CD4-positive, CD25-positive, alpha-beta regulatory T cell (primary cell): ENCODE data around the gene PLCB4. TPM values are rescaled to one million over a fixed set of nuclear protein-coding genes. Genes with fewer than 3 reads are reported as not detected.

Experiments
- ATAC-seq, 2 donors: fragments of 150-1000 bp; cut with Tn5 transposase; one replicate each; pipeline ENCODE4 v1.10.0; 2021; ENCODE audit warnings: low read depth in 2 of 2, moderate number of reproducible peaks in 2 of 2, moderate library complexity in 1 of 2
- DNase-seq, 3 donors: peaks; one replicate each; pipeline versions ENCODE4 v3.0.0 to v3.0.0-alpha.2; 2012 to 2022; ENCODE audit warnings: mixed read lengths in 1 of 3
- H3K27ac ChIP-seq: one replicate; pipeline ENCODE4 v1.7.0; 2013; ENCODE audit warnings: mild to moderate bottlenecking, low read length; ENCODE audit not compliant: insufficient read depth, poor library complexity, severe bottlenecking
- H3K27me3 ChIP-seq: one replicate; pipeline ENCODE4 v1.7.0; 2013; ENCODE audit warnings: low read length; ENCODE audit not compliant: control insufficient read depth, insufficient read depth
- H3K36me3 ChIP-seq: one replicate; pipeline ENCODE4 v1.7.0; 2013; ENCODE audit warnings: mild to moderate bottlenecking, low read length, moderate library complexity; ENCODE audit not compliant: control insufficient read depth, insufficient read depth
- H3K4me1 ChIP-seq: 2 replicates; pipeline ENCODE4 v1.7.0; 2013; ENCODE audit warnings: mild to moderate bottlenecking, low read length; ENCODE audit not compliant: insufficient read depth, control insufficient read depth, poor library complexity, severe bottlenecking
- H3K4me3 ChIP-seq: one replicate; pipeline ENCODE4 v1.7.0; 2013; ENCODE audit warnings: low read depth, mild to moderate bottlenecking, low read length, moderate library complexity
- H3K9me3 ChIP-seq, 2 experiments: 1 replicate in 1 of 2; 2 replicates in 1 of 2; pipeline ENCODE4 v1.7.0; 2013; ENCODE audit warnings: low read length in 2 of 2, mild to moderate bottlenecking in 1 of 2, moderate library complexity in 1 of 2; ENCODE audit not compliant: control insufficient read depth in 2 of 2
- H3K27ac Mint-ChIP-seq, 3 donors: one replicate each; pipeline ENCODE4 v1.8.0; 2020 to 2022; ENCODE audit warnings: mild to moderate bottlenecking in 3 of 3, mixed read lengths in 3 of 3, moderate library complexity in 2 of 3
- H3K27me3 Mint-ChIP-seq: one replicate; pipeline ENCODE4 v1.8.0; 2022; ENCODE audit warnings: mild to moderate bottlenecking, mixed read lengths
- H3K36me3 Mint-ChIP-seq: one replicate; pipeline ENCODE4 v1.8.0; 2020; ENCODE audit warnings: mixed read lengths
- H3K4me1 Mint-ChIP-seq, 4 donors: one replicate each; pipeline ENCODE4 v1.8.0; 2020 to 2022; ENCODE audit warnings: mixed read lengths in 4 of 4, mild to moderate bottlenecking in 1 of 4
- H3K4me3 Mint-ChIP-seq, 4 donors: one replicate each; pipeline ENCODE4 v1.8.0; 2020 to 2022; ENCODE audit warnings: mild to moderate bottlenecking in 4 of 4, mixed read lengths in 4 of 4, moderate library complexity in 3 of 4
- H3K9me3 Mint-ChIP-seq, 7 donors: one replicate each; pipeline ENCODE4 v1.8.0; 2020 to 2022; ENCODE audit warnings: mixed read lengths in 7 of 7, mild to moderate bottlenecking in 3 of 7, moderate library complexity in 2 of 7
- polyA plus RNA-seq, 4 donors: library from polyadenylated mRNA; unstranded; fragments of 300-500 nt; fragmentation: Illumina TruSeq; gene quantifications; one replicate each; pipeline ENCODE4 v1.2.3, GENCODE V29; 2021
- total RNA-seq: library from RNA; stranded (reverse); gene quantifications from one replicate; pipeline ENCODE4 v1.2.3, GENCODE V29; 2022

PLCB4 gene
- total and polyA plus RNA-seq, 5 donors from 2014 or later: 0.94 TPM; not detected in 4

DNA sequence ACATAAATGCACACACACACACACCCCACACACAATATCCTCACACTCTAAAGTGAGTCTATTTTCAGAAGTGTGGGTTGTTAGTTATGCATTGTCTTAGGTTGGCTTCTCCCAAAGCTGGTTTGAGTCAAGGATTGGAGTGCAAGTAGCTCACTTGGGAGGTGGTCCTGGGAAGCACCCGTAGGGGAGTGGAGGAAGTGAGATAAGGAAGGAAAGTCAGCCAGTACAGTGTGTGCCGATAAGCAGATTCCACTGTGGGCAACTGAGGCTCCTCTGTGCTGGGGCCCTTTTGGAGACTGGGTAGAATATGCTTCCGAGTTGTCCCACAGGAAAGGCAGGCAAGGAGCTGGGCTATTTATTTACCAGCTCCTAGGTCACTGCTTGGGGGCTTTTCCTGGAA, 67.2 kb downstream of the PLCB4 start:
- Mint-ChIP-seq H3K27me3 (no peaks in the 10 kb centered on the region), H3K36me3 (no peaks in the 10 kb centered on the region), H3K4me3 (no peak overlapping the region), H3K9me3 (peaks cover 2 to 21% (median 7%) of the 10 kb centered on the region in 7 donors), H3K4me1 (peaks cover 0 to 4% (median 0%) of the 10 kb centered on the region in 4 donors), H3K27ac (no peak overlapping the region)
- H3K36me3 ChIP-seq: no peaks in the 10 kb centered on the region
- no peaks in the 10 kb centered on the region for H3K27me3 ChIP-seq
- ATAC-seq (no peak), DNase-seq (no peak)
- no peak overlapping the region for H3K4me3 ChIP-seq
- peaks cover 0 to 3% of the 10 kb centered on the region in 2 experiments for H3K9me3 ChIP-seq
- no peaks in the 10 kb centered on the region for H3K4me1 ChIP-seq
- no peak overlapping the region for H3K27ac ChIP-seq

DNA sequence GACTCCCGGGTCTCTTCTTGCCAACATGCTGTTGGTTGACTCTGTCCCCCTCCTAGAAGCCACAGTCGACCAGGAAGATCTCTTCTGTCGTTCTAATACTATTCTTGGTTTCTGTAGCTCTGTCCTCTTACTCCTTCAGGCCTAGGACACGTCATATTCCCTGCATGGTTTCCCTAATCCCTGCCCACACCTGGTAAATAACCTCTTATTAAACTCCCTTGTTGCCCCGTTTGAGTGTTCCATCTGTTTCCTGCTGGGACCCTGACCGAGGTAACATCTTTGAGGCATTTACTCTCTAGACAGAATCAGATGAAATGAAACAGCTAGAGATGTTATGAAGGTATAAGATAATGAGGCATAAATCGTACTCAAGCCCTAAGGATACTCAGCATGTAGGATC, 68.1 kb downstream of the PLCB4 start:
- Histone ChIP-seq H3K36me3 (no peaks in the 10 kb centered on the region), H3K4me1 (no peaks in the 10 kb centered on the region), H3K4me3 (no peak overlapping the region), H3K27ac (no peak overlapping the region), H3K27me3 (no peaks in the 10 kb centered on the region), H3K9me3 (peaks cover 0 to 3% of the 10 kb centered on the region in 2 experiments)
- Mint-ChIP-seq H3K4me1 (peaks cover 0 to 4% (median 0%) of the 10 kb centered on the region in 4 donors), H3K27ac (no peak overlapping the region), H3K4me3 (no peak overlapping the region), H3K9me3 (peaks cover 2 to 27% (median 10%) of the 10 kb centered on the region in 7 donors), H3K27me3 (no peaks in the 10 kb centered on the region), H3K36me3 (no peaks in the 10 kb centered on the region)
- ATAC-seq (no peak), DNase-seq (no peak)

DNA sequence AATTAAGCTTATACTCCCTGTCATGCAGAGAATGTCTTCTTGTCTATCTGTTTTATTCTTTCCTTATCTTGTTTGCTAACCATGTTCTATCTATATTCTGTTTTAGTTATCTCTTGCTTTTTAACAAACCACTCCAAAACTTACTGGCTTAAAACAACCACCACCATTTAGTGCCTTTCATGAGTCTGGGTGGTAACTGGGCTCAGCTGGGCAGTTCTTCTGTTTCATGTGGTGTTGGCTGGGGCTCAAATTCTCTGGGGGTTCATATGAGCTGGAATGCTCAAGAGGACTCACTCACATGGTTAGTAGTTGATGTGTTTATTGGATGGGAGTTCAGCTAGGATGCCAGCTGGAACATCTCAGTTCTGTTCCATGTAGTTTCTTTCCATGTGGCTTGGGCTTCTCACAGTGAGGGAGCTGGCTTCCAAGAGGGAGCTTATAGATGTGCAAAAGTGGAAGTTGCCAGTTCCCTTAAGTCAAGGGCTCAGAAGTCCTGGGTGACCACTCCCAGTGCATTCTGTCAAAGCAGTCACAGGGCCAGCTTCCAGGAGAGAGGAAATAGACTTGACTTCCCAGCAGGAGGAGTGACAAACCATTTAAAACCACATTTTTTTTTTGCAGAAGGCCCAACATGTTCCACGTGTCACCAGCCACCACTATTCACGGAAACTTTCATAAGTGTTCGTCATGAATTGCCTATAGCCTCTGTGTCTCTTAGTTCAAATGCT, 70.4 kb downstream of the PLCB4 start:
- H3K9me3 ChIP-seq: no peaks in the 10 kb centered on the region
- H3K27ac ChIP-seq: no peak overlapping the region
- H3K36me3 ChIP-seq: no peaks in the 10 kb centered on the region
- Mint-ChIP-seq H3K36me3 (no peaks in the 10 kb centered on the region), H3K4me3 (no peak overlapping the region), H3K9me3 (peaks cover 2 to 28% (median 8%) of the 10 kb centered on the region in 7 donors), H3K27ac (no peak overlapping the region), H3K4me1 (peaks cover 0 to 4% (median 0%) of the 10 kb centered on the region in 4 donors), H3K27me3 (no peaks in the 10 kb centered on the region)
- ATAC-seq (no peak), DNase-seq (no peak)
- H3K4me1 ChIP-seq: no peaks in the 10 kb centered on the region
- no peaks in the 10 kb centered on the region for H3K27me3 ChIP-seq
- H3K4me3 ChIP-seq: no peak overlapping the region

DNA sequence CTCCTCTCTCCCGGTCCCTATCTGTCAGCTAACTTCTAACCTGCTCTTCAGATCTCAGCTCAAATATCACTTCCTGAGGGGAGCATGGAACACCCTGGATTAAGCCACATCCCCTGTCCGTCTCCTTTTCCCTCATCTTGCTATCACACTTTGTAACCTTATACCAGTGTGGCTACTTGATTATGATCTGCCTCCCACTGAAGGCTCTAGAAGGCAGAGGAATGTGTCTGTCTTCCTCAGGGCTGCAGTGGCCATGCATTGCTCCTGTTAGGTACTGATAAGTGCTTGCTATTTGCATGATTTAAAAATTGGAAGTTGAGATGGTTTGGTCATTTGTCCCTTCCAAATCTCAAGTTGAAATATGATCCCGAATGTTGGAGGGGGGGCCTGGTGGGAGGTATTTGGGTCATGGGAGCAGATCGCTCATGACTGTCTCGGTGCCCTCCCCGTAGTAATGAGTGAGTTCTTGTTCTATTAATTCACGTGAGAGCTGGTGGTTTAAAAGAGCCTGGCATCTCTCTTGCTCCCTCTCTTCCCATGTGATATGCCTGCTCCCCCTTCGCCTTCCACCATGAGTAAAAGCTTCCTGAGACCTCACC, 71.4 kb downstream of the PLCB4 start:
- H3K4me1 ChIP-seq: no peaks in the 10 kb centered on the region
- H3K9me3 ChIP-seq: no peaks in the 10 kb centered on the region
- no peaks in the 10 kb centered on the region for H3K36me3 ChIP-seq
- H3K4me1 Mint-ChIP-seq: peaks cover 0 to 4% (median 0%) of the 10 kb centered on the region in 4 donors
- H3K4me3 ChIP-seq: no peak overlapping the region
- no peak overlapping the region for H3K4me3 Mint-ChIP-seq
- H3K9me3 Mint-ChIP-seq: peaks cover 2 to 28% (median 8%) of the 10 kb centered on the region in 7 donors
- ATAC-seq: no peak
- no peak overlapping the region for H3K27ac Mint-ChIP-seq
- no peak for DNase-seq
- no peak overlapping the region for H3K27ac ChIP-seq
- no peaks in the 10 kb centered on the region for H3K27me3 ChIP-seq
- no peaks in the 10 kb centered on the region for H3K36me3 Mint-ChIP-seq
- H3K27me3 Mint-ChIP-seq: no peaks in the 10 kb centered on the region

DNA sequence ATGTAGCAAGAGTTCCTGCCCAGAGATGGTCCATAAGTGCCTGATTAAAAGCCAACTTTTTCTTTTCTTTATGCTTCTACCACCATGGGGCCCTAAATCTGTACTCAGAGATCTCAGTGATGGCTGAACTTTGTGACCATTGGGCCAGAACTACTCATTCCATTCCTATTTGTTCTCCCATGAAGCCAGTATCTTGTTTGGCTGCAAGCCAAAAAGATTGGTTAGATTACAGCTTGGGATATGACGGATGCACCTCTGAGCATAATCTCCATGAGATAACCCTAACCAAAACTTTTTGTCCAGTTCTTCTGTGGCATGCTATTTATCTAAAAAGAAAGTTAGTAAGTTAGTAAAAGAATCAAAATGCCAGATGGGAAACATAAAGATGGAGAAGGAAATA, 72.2 kb downstream of the PLCB4 start:
- Mint-ChIP-seq H3K4me3 (no peak overlapping the region), H3K27ac (no peak overlapping the region), H3K36me3 (no peaks in the 10 kb centered on the region), H3K27me3 (no peaks in the 10 kb centered on the region), H3K9me3 (peaks cover 2 to 28% (median 8%) of the 10 kb centered on the region in 7 donors), H3K4me1 (peaks cover 0 to 4% (median 0%) of the 10 kb centered on the region in 4 donors)
- Histone ChIP-seq H3K27ac (no peak overlapping the region), H3K9me3 (no peaks in the 10 kb centered on the region), H3K4me3 (no peak overlapping the region), H3K4me1 (no peaks in the 10 kb centered on the region), H3K36me3 (no peaks in the 10 kb centered on the region), H3K27me3 (no peaks in the 10 kb centered on the region)
- ATAC-seq (no peak), DNase-seq (no peak)

DNA sequence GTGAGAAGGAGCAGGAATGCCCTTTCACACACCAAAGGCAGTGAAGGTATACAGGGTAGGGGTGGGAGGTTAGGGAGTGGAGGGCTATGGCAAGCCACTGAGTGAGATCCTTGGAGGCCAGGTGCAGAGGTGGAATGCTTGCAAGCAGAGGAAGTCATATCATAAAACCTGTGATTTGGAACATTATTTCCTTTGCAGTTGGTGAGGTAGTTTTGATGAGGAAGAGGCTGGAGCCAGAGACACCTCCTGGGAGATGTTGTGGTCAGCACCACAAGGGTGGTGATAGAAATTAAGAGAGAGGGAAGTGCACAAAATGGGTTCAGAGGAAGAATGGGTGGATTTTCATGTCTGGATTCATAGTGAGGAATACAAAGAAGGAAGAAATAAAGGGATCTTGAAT, 73.0 kb downstream of the PLCB4 start:
- DNase-seq (no peak), ATAC-seq (no peak)
- H3K9me3 ChIP-seq: no peaks in the 10 kb centered on the region
- H3K4me3 ChIP-seq: no peak overlapping the region
- H3K27ac ChIP-seq: no peak overlapping the region
- H3K4me1 ChIP-seq: no peaks in the 10 kb centered on the region
- Mint-ChIP-seq H3K4me1 (peaks cover 0 to 4% (median 0%) of the 10 kb centered on the region in 4 donors), H3K36me3 (no peaks in the 10 kb centered on the region), H3K9me3 (peaks cover 2 to 30% (median 10%) of the 10 kb centered on the region in 7 donors), H3K27ac (no peak overlapping the region), H3K27me3 (no peaks in the 10 kb centered on the region), H3K4me3 (no peak overlapping the region)
- no peaks in the 10 kb centered on the region for H3K36me3 ChIP-seq
- H3K27me3 ChIP-seq: no peaks in the 10 kb centered on the region

DNA sequence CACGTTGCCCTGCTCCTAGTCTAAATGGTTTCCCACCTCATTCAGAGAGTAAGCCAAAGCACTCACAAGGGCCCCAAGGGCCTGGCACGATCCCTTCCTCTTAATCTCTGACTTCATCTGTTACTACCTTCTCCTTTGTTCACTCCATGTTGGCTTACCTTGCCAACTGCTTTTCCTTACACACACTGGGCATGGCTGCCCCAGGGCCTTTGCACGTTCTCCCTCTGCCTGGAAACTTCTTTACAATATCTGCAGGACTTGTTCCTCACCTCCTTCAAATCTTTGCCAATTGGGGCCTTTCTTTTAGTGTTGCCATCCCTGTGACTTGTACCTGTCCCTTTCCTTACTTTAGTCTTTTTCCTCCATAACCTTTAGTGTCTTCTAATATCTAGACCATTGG, 73.9 kb downstream of the PLCB4 start:
- Mint-ChIP-seq H3K4me3 (no peak overlapping the region), H3K9me3 (peaks cover 2 to 31% (median 10%) of the 10 kb centered on the region in 7 donors), H3K27ac (no peak overlapping the region), H3K4me1 (peaks cover 0 to 2% (median 0%) of the 10 kb centered on the region in 4 donors), H3K36me3 (no peaks in the 10 kb centered on the region), H3K27me3 (no peaks in the 10 kb centered on the region)
- Histone ChIP-seq H3K27me3 (no peaks in the 10 kb centered on the region), H3K9me3 (no peaks in the 10 kb centered on the region), H3K4me1 (no peaks in the 10 kb centered on the region), H3K36me3 (no peaks in the 10 kb centered on the region), H3K27ac (no peak overlapping the region), H3K4me3 (no peak overlapping the region)
- DNase-seq (no peak), ATAC-seq (no peak)

DNA sequence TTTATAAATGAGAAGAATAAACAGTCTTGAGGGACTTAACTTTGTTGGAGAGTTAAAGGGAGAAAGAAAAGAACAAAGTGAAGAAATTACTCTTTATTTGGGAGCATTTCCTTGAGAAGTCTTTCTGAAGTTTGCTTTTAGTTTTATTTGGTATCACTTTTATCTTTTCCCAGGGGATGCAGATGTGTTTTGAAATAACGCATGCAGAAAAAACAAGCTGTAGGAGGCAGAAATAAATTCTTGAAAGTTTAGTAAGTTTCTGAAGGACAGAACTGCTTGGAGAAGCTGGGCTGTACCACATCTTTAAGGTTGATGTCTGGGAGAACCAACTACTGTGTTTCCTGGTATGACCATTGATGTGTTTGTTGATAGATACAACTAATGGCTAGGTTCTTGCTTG, 75.0 kb downstream of the PLCB4 start:
- H3K36me3 ChIP-seq: no peaks in the 10 kb centered on the region
- H3K4me3 ChIP-seq: no peak overlapping the region
- no peak overlapping the region for H3K27ac ChIP-seq
- Mint-ChIP-seq H3K4me3 (no peak overlapping the region), H3K9me3 (peaks cover 2 to 28% (median 8%) of the 10 kb centered on the region in 7 donors), H3K4me1 (no peaks in the 10 kb centered on the region), H3K27ac (no peak overlapping the region), H3K36me3 (no peaks in the 10 kb centered on the region), H3K27me3 (no peaks in the 10 kb centered on the region)
- DNase-seq (no peak), ATAC-seq (no peak)
- no peaks in the 10 kb centered on the region for H3K9me3 ChIP-seq
- no peaks in the 10 kb centered on the region for H3K27me3 ChIP-seq
- no peaks in the 10 kb centered on the region for H3K4me1 ChIP-seq
